Skeletal muscle tissue (tissue), 4 donors: ENCODE results near the gene KLRG1. TPM values are rescaled to one million over a fixed set of nuclear protein-coding genes. Genes with fewer than 3 reads are reported as not detected.

ENCODE experiments used
- H3K27ac ChIP-seq: one replicate; pipeline ENCODE4 v1.7.0; 2013; ENCODE audit warnings: mild to moderate bottlenecking, low read depth, low read length, inconsistent platforms
- H3K27me3 ChIP-seq, 3 donors: one replicate each; pipeline ENCODE4 v1.7.0; 2013; ENCODE audit warnings: low read length in 3 of 3; ENCODE audit not compliant: control insufficient read depth in 3 of 3, insufficient read depth in 3 of 3
- H3K36me3 ChIP-seq, 3 donors: one replicate each; pipeline ENCODE4 v1.7.0; 2013; ENCODE audit warnings: low read length in 3 of 3; ENCODE audit not compliant: control insufficient read depth in 3 of 3, insufficient read depth in 3 of 3
- H3K4me1 ChIP-seq, 3 donors: one replicate each; pipeline ENCODE4 v1.7.0; 2013; ENCODE audit warnings: low read length in 3 of 3, mild to moderate bottlenecking in 3 of 3; ENCODE audit not compliant: control insufficient read depth in 3 of 3, insufficient read depth in 3 of 3
- H3K4me3 ChIP-seq, 3 donors: one replicate each; pipeline ENCODE4 v1.7.0; 2013; ENCODE audit warnings: low read length in 3 of 3
- H3K9ac ChIP-seq, 3 donors: one replicate each; pipeline ENCODE4 v1.7.0; 2013; ENCODE audit warnings: low read length in 3 of 3, mild to moderate bottlenecking in 3 of 3, moderate library complexity in 2 of 3, low read depth in 1 of 3
- H3K9me3 ChIP-seq, 3 donors: one replicate each; pipeline ENCODE4 v1.7.0; 2013; ENCODE audit warnings: low read length in 3 of 3; ENCODE audit not compliant: control insufficient read depth in 3 of 3
- total RNA-seq: library from RNA; depleted of rRNA; stranded (reverse); fragments of >200 nt; gene quantifications from one replicate; pipeline ENCODE4 v1.2.3, GENCODE V29; 2014
- donor health status: Osteomylitis.

The KLRG1 gene
- total RNA-seq, 1 donor from 2014 or later = 3.7 TPM

DNA sequence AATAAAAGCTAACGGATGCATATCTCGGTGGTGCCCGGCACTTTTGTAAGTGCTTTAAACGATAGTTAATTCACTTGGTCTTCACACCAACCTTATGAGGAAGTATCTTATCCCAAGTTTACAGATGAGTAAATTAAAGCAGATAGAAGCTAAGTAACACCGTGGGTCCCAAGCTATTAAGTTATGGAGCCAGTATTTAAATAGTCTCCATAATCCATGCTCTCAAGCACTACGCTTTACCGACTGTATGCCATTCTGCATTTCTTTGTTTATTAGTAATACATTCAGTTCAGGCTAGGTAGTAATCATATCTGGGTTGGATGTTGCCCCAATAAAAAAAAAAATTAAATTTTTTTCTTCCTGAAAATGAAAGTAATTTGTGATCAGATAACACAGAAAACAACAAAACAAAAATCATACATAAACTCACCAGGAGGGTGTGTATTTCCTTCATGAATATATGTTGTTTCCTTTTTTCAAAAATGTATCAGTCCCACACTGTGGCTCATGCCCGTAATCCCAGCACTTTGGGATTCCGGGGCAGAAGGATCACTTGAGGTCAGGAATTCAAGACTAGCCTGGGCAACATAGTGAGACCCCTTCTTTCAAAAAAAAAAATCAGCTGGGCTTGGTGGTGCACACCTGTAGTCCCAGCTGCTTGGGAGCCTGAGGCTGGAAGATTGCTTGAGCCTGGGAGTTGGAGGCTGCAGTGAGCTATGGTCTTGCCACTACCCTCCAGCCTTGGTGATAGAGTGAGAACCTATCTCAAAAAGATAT is 38.5 kb upstream of the KLRG1 start:
- Histone ChIP-seq H3K36me3 (peaks cover 2 to 9% (median 7%) of the 10 kb centered on the region in 3 donors), H3K27ac (peak overlapping the region; percentile 99), H3K9ac (peak overlapping the region; percentile 77 to 94 (median 90)), H3K4me1 (peaks cover 10 to 15% (median 12%) of the 10 kb centered on the region in 3 donors), H3K9me3 (peaks cover 0 to 2% (median 0%) of the 10 kb centered on the region in 3 donors), H3K27me3 (no peaks in the 10 kb centered on the region), H3K4me3 (peak overlapping the region; percentile 69 to 99 (median 83))

DNA sequence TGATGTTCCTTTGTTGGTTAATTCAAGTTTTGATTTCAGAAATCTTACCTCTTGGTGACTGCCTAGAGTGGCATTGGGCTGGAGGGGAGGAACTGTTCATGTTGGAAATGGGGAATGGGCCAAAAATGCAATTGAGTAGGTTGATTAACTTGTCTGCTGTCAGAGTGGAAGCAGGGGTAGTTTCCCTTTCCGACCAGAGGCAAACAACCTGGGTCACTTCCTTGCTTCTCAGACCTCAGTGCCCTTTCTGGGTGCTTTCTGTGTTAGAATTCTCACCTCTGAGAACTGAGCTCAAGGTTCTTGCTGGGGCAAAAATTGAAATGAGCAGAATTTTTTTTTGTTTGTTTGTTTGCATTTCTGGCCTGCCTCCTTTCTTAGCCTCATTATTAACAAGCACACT is 37.6 kb upstream of the KLRG1 start:
- H3K27ac ChIP-seq = no peak overlapping the region
- no peak overlapping the region for H3K4me3 ChIP-seq

DNA sequence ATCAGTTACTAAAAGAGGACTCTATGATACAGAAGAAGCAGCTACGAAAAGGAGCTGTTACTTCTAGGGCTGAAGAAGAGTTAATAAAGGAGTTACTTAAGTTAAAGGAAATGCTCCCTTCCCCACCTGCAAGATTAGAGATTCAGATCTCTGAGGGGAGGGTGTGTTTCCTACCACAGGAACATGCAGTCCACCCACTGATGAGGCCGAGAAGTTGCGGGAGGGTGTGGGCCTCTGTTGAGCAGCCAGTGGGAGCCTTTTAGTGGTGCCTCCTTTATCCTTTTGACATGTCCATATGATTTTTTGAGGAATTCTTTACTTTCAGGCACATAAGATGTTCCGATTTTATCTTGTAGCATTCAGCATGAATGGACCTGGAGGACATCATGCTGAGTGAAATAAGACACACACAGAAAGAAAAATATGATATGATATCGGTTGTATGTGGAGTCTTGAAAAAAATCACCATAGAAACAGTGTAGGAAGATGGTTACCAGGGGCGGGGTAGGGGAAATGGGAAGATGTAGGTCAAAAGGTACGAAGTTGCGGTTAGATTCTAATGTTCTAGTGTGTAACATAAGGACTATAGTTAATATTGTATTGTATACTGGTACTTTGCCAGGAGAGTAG is 35.5 kb upstream of the KLRG1 start:
- Histone ChIP-seq H3K9ac (no peak overlapping the region), H3K4me3 (no peak overlapping the region), H3K27ac (no peak overlapping the region), H3K9me3 (peaks cover 0 to 2% (median 0%) of the 10 kb centered on the region in 3 donors), H3K4me1 (peaks cover 0 to 2% (median 2%) of the 10 kb centered on the region in 3 donors), H3K27me3 (no peaks in the 10 kb centered on the region), H3K36me3 (peaks cover 6 to 11% (median 10%) of the 10 kb centered on the region in 3 donors)

More for the DNA sequence above, 37.6 kb upstream of the KLRG1 start:
- no peak overlapping the region for H3K9ac ChIP-seq
- peaks cover 6 to 11% (median 10%) of the 10 kb centered on the region in 3 donors for H3K36me3 ChIP-seq
- peaks cover 0 to 2% (median 0%) of the 10 kb centered on the region in 3 donors for H3K9me3 ChIP-seq
- H3K4me1 ChIP-seq = peaks cover 10 to 15% (median 12%) of the 10 kb centered on the region in 3 donors
- no peaks in the 10 kb centered on the region for H3K27me3 ChIP-seq

DNA sequence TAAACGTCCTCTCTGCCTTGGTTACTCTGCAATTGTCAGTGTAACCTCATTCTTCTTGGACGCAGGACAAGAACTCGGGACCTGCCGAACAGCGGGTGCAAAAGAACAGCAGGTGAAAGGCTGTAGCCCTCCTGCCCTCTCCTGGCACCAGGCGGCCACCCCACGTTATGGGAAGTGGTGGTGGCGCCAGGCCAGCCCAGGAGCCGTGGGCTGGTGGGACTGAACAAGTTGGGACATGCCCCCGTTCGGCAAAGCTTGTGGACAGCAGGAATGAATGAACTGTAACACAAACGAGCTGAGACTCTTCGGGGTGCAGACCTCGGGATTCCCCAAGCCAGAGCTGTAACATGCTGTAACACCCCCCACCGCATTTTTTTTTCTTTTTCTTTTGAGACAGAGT is 33.3 kb upstream of the KLRG1 start:
- no peaks in the 10 kb centered on the region for H3K4me1 ChIP-seq
- H3K4me3 ChIP-seq = no peak overlapping the region
- H3K9ac ChIP-seq = no peak overlapping the region
- H3K36me3 ChIP-seq = peaks cover 6 to 11% (median 10%) of the 10 kb centered on the region in 3 donors
- no peaks in the 10 kb centered on the region for H3K27me3 ChIP-seq
- peaks cover 0 to 2% (median 0%) of the 10 kb centered on the region in 3 donors for H3K9me3 ChIP-seq
- no peak overlapping the region for H3K27ac ChIP-seq

DNA sequence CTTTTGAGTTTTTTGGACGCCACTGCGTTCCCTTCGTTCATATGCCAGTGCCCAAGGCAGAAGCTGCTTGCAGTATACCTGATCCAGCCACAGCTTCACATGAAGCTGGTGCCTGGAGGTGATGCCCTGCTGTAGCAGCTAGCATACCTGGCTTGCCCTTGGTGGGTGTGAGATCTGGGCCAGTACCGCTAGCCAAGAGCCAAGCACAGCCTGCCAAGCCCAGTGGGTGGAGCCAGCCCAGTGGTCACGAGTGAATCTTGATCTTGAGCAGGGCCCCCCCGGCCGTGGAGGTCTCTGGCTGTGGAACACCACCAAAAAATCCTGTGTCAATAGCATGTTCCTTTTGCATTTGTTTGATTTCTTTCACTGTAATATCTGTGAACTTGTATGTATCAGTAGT is 32.6 kb upstream of the KLRG1 start:
- H3K36me3 ChIP-seq = peaks cover 6 to 12% (median 11%) of the 10 kb centered on the region in 3 donors
- no peak overlapping the region for H3K4me3 ChIP-seq
- no peaks in the 10 kb centered on the region for H3K4me1 ChIP-seq
- H3K27ac ChIP-seq = no peak overlapping the region
- no peaks in the 10 kb centered on the region for H3K27me3 ChIP-seq
- no peak overlapping the region for H3K9ac ChIP-seq
- H3K9me3 ChIP-seq = peaks cover 0 to 2% (median 0%) of the 10 kb centered on the region in 3 donors

DNA sequence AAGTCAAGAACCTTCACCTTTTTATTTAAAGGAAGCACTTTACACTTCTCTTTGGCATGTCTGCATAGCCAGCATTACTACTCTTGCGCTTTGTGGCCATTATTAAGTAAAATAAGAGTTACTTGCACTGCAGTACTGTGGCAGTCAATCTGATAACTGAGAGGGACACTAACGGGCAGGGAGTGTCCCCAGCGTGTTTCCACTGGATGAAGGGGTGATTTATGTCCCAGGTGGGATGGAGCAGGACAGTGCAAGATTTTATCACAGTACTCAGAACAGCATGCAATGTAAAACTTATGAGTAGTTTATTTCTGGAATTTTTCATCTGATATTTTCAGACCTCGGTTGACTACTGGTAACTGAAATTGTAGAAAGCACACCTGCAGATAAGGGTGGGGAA is 31.8 kb upstream of the KLRG1 start:
- no peak overlapping the region for H3K27ac ChIP-seq
- H3K27me3 ChIP-seq = no peaks in the 10 kb centered on the region
- peaks cover 0 to 2% (median 0%) of the 10 kb centered on the region in 3 donors for H3K9me3 ChIP-seq
- no peaks in the 10 kb centered on the region for H3K4me1 ChIP-seq
- no peak overlapping the region for H3K4me3 ChIP-seq
- no peak overlapping the region for H3K9ac ChIP-seq
- peaks cover 6 to 12% (median 11%) of the 10 kb centered on the region in 3 donors for H3K36me3 ChIP-seq

DNA sequence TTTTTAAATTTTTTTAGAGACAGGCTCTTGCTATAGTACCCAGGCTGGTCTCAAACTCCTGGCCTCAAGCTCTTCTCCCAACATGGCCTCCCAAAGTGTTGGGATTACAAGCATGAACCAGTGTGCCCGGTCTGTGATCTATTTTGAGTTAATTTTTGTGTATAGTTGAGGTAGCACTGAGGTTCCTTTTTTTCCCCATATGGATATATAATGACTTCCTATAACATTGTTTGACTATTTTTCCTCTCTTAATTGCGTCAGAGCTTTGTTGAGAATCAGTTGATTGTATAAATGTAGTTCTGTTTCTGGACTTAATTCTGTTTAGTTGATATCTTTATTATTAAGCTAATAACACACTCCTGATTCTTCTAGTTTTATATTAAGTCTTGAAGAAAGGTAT is 31.3 kb upstream of the KLRG1 start:
- Histone ChIP-seq H3K27me3 (no peaks in the 10 kb centered on the region), H3K36me3 (peaks cover 6 to 10% (median 9%) of the 10 kb centered on the region in 3 donors)

DNA sequence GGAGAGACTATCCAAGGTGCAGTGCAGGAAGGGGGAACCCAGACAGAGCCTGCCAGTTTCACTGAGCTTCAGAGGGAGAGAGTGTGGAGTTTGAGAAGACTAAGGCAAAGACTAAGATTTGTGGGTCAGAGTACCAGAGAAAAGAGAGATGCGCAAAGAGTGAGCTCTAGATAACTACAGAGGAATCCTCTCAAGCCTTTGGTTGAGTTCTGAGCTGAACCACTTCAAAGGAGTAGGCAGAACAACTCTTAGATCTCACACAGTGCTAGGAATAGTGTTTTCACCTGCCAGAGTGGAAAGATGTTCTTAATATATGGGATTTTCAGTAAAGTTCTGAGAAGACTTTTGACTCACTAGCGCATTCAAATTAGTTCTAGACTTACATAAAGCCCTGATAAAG is 29.2 kb upstream of the KLRG1 start:
- H3K9me3 ChIP-seq = no peaks in the 10 kb centered on the region
- no peaks in the 10 kb centered on the region for H3K4me1 ChIP-seq
- no peak overlapping the region for H3K27ac ChIP-seq
- H3K27me3 ChIP-seq = no peaks in the 10 kb centered on the region
- H3K9ac ChIP-seq = no peak overlapping the region
- H3K36me3 ChIP-seq = peaks cover 6 to 8% (median 6%) of the 10 kb centered on the region in 3 donors
- no peak overlapping the region for H3K4me3 ChIP-seq

More for the DNA sequence above, 31.3 kb upstream of the KLRG1 start:
- no peak overlapping the region for H3K9ac ChIP-seq
- no peaks in the 10 kb centered on the region for H3K9me3 ChIP-seq
- H3K4me1 ChIP-seq = no peaks in the 10 kb centered on the region
- no peak overlapping the region for H3K4me3 ChIP-seq
- H3K27ac ChIP-seq = no peak overlapping the region

DNA sequence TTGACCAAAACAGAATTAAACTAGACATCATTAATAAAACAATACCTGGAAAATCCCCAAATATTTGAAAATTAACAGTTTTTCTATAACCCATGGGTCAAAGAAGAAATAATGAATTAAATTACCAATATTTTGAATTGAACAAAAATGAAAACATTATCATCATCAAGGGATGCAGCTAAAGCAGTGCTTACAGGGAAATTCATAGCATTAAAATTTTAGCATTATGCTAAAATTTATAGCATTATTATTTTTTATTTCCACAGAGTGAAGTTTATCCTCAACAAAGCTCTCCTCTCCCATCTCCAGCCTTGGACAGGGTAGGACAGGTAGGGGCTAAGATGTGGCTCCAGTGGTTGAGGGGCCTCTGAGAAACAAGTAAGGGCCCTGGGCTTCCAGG is 20.6 kb upstream of the KLRG1 start:
- H3K9me3 ChIP-seq = peaks cover 0 to 4% (median 2%) of the 10 kb centered on the region in 3 donors

DNA sequence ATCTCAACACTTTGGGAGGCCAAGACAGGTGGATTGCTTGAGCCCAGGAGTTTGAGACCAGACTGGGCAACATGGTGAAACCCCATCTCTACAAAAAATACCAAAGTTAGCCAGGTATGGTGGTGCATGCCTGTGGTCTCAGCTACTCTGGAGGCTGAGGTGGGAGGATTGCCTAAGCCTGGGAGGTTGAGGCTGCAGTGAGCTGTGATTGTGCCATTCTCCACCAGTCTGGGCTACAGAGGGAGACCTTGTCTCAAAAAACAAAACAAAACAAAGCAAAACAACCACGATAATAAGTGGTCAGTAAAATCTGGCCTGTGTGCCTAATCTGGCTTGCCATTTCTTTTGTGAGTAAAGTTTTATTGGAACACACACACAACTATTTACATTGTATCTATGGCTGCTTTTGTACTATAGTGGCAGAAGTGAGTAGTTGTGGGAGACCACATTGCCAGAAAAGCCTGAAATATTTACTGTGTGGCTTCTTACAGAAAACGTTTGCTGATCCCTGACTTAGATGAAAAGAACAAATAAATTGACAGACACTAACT is 19.4 kb upstream of the KLRG1 start:
- Histone ChIP-seq H3K9me3 (peaks cover 0 to 4% (median 2%) of the 10 kb centered on the region in 3 donors), H3K27me3 (no peaks in the 10 kb centered on the region)

More for the DNA sequence above, 20.6 kb upstream of the KLRG1 start:
- H3K36me3 ChIP-seq = peaks cover 0 to 2% (median 0%) of the 10 kb centered on the region in 3 donors
- H3K4me3 ChIP-seq = no peak overlapping the region
- no peak overlapping the region for H3K27ac ChIP-seq
- H3K9ac ChIP-seq = no peak overlapping the region
- H3K4me1 ChIP-seq = no peaks in the 10 kb centered on the region
- no peaks in the 10 kb centered on the region for H3K27me3 ChIP-seq

More for the DNA sequence above, 19.4 kb upstream of the KLRG1 start:
- H3K4me3 ChIP-seq = no peak overlapping the region
- H3K9ac ChIP-seq = no peak overlapping the region
- no peaks in the 10 kb centered on the region for H3K4me1 ChIP-seq
- H3K36me3 ChIP-seq = peaks cover 0 to 2% (median 0%) of the 10 kb centered on the region in 3 donors
- no peak overlapping the region for H3K27ac ChIP-seq
